Trophoblast cell (in vitro differentiated cells and primary cell): ENCODE results near the gene ZBTB20.

Experiments
- DNase-seq, 2 donors: peaks; one replicate each; pipeline ENCODE4 v3.0.0-alpha.2; 2016
- H2AFZ ChIP-seq: 2 replicates; pipeline ENCODE4 v1.6.1; 2013; ENCODE audit warnings: low read length, moderate library complexity, mild to moderate bottlenecking; ENCODE audit not compliant: insufficient read depth, poor library complexity
- H2AK5ac ChIP-seq: 2 replicates; pipeline ENCODE4 v1.6.1; 2013; ENCODE audit warnings: mild to moderate bottlenecking, low read length
- H2BK120ac ChIP-seq: 2 replicates; pipeline ENCODE4 v1.6.1; 2013; ENCODE audit warnings: low read length, mild to moderate bottlenecking, moderate library complexity; ENCODE audit not compliant: insufficient read depth, poor library complexity
- H2BK12ac ChIP-seq: 2 replicates; pipeline ENCODE4 v1.6.1; 2013; ENCODE audit warnings: mild to moderate bottlenecking, low read length, moderate library complexity
- H2BK5ac ChIP-seq: 2 replicates; pipeline ENCODE4 v1.6.1; 2013; ENCODE audit warnings: low read length, low read depth, moderate library complexity, mild to moderate bottlenecking; ENCODE audit not compliant: poor library complexity
- H3K14ac ChIP-seq: 2 replicates; pipeline ENCODE4 v1.6.1; 2013; ENCODE audit warnings: mild to moderate bottlenecking, low read length
- H3K18ac ChIP-seq: 2 replicates; pipeline ENCODE4 v1.6.1; 2013; ENCODE audit warnings: mild to moderate bottlenecking, low read length
- H3K23ac ChIP-seq: 2 replicates; pipeline ENCODE4 v1.6.1; 2013; ENCODE audit warnings: low read length
- H3K27ac ChIP-seq: 2 replicates; pipeline ENCODE4 v1.5.1; 2013; ENCODE audit warnings: low read depth, mild to moderate bottlenecking, inconsistent platforms, low read length, moderate library complexity
- H3K27me3 ChIP-seq: 2 replicates; pipeline ENCODE4 v1.6.1; 2013; ENCODE audit warnings: inconsistent platforms, mild to moderate bottlenecking, low read length, moderate library complexity; ENCODE audit not compliant: insufficient read depth
- H3K36me3 ChIP-seq, 2 experiments: 1 replicate in 1 of 2; 2 replicates in 1 of 2; pipeline ENCODE4 v1.6.1; 2013; ENCODE audit warnings: low read length in 2 of 2, mild to moderate bottlenecking in 2 of 2, moderate library complexity in 1 of 2; ENCODE audit not compliant: insufficient read depth in 2 of 2, control insufficient read depth in 1 of 2
- H3K4ac ChIP-seq: 2 replicates; pipeline ENCODE4 v1.6.1; 2013; ENCODE audit warnings: low read depth, mild to moderate bottlenecking, low read length, moderate library complexity
- H3K4me1 ChIP-seq, 2 experiments: 1 replicate in 1 of 2; 2 replicates in 1 of 2; pipeline ENCODE4 v1.6.1; 2013; ENCODE audit warnings: low read length in 2 of 2, mild to moderate bottlenecking in 2 of 2, moderate library complexity in 1 of 2; ENCODE audit not compliant: insufficient read depth in 2 of 2, control insufficient read depth in 1 of 2
- H3K4me2 ChIP-seq: 2 replicates; pipeline ENCODE4 v1.6.1; 2013; ENCODE audit warnings: inconsistent platforms, mild to moderate bottlenecking, low read length, moderate library complexity
- H3K4me3 ChIP-seq: 2 replicates; pipeline ENCODE4 v1.5.1; 2013; ENCODE audit warnings: mild to moderate bottlenecking, low read depth, low read length, inconsistent platforms
- H3K79me1 ChIP-seq: one replicate; pipeline ENCODE4 v1.6.1; 2013; ENCODE audit warnings: low read length
- H3K79me2 ChIP-seq: 2 replicates; pipeline ENCODE4 v1.6.1; 2013; ENCODE audit warnings: low read length, mild to moderate bottlenecking; ENCODE audit not compliant: control insufficient read depth, insufficient read depth, poor library complexity
- H3K9ac ChIP-seq: 2 replicates; pipeline ENCODE4 v1.6.1; 2013; ENCODE audit warnings: mild to moderate bottlenecking, low read length
- H3K9me3 ChIP-seq: 2 replicates; pipeline ENCODE4 v1.6.1; 2013; ENCODE audit warnings: low read depth, mild to moderate bottlenecking, control low read depth, inconsistent platforms, low read length; ENCODE audit not compliant: insufficient read depth
- H4K12ac ChIP-seq: 2 replicates; pipeline ENCODE4 v1.6.1; 2013; ENCODE audit warnings: low read depth, mild to moderate bottlenecking, low read length, moderate library complexity
- H4K8ac ChIP-seq: 2 replicates; pipeline ENCODE4 v1.6.1; 2013; ENCODE audit warnings: low read depth, mild to moderate bottlenecking, low read length, moderate library complexity
- H4K91ac ChIP-seq: one replicate; pipeline ENCODE4 v1.6.1; 2013; ENCODE audit warnings: low read depth, mild to moderate bottlenecking, low read length, moderate library complexity
- WGBS: extraction: QIAGEN DNeasy Blood & Tissue Kit; methylation state at CpG from one replicate; pipeline ENCODE4 v1.1.7; 2013; ENCODE audit warnings: missing lambda C conversion rate; ENCODE audit not compliant: insufficient read length, insufficient coverage; ENCODE audit errors: extremely low coverage; 5-methylcytosine and 5-hydroxymethylcytosine counted together

ZBTB20 gene

DNA sequence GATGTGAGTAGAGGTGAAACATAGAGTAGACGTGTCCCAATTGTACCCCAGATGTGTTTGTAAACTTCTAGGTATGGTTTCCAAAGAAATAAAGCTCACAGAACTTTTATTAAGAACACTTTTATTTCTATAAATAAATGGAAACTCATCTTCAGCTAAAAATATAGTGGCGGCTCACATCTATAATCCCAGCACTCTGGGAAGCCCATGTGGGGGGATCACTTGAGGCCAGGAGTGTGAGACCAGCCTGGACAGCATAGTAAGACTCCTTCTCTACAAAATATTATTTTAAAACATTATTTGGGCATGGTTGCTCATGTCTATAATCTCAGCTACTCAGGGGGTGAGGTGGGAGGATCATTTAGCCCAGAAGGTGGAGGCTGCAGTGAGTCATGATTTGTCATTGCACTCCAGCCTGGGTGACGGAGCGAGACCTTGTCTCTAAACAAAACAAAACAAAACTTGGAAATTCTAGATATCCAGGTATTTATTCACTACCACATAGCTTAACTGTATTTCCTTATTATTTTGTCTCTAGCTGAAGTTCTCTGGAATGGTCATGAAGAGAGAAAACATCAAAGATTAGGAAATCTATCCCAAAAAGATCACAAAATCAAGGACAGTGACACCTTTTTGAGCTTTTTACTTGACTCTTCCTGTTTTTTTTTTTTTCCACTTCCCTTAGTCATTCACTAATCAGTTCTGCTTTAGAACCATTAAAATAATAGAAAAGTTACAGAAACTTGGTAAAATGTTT, 595.1 kb downstream of the ZBTB20 start:
- H4K91ac ChIP-seq = no peak overlapping the region
- no peak overlapping the region for H3K14ac ChIP-seq
- no peak overlapping the region for H4K12ac ChIP-seq
- H2AK5ac ChIP-seq = no peak overlapping the region
- no peaks in the 10 kb centered on the region for H3K9me3 ChIP-seq
- H4K8ac ChIP-seq = no peak overlapping the region
- no peaks in the 10 kb centered on the region for H3K79me2 ChIP-seq
- H3K4me3 ChIP-seq = no peak overlapping the region
- no peak overlapping the region for H3K9ac ChIP-seq
- no peaks in the 10 kb centered on the region for H3K36me3 ChIP-seq
- H3K27ac ChIP-seq = no peak overlapping the region
- no peak overlapping the region for H2BK120ac ChIP-seq
- no peak overlapping the region for H3K4me2 ChIP-seq
- no peak overlapping the region for H2BK5ac ChIP-seq
- no peak overlapping the region for H3K23ac ChIP-seq
- no peak overlapping the region for H3K4ac ChIP-seq
- H3K27me3 ChIP-seq = no peaks in the 10 kb centered on the region
- DNase-seq = peak; percentile 47 to 49
- no peaks in the 10 kb centered on the region for H3K4me1 ChIP-seq
- no CpG with 5 or more reads among the region's 4 CpGs for WGBS
- no peak overlapping the region for H2BK12ac ChIP-seq
- H2AFZ ChIP-seq = no peak overlapping the region
- no peak overlapping the region for H3K18ac ChIP-seq
- H3K79me1 ChIP-seq = no peaks in the 10 kb centered on the region

DNA sequence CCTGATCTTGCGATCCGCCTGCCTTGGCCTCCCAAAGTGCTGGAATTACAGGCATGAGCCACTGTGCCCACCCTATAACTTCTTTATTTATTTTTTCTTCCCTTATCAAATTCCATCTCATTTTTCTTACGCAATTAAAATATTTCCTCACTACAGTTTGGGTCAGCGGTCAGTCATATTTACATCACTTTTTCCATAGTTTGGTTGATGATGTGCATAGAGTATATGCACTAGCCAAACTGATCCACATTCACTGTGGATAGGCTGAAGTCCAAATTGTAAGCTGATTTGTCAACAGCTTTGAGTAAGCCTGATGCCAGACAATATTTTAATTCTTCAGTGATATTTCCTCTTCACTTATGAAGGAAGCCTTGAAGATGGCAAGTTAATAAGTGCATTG, 596.9 kb downstream of the ZBTB20 start:
- H3K79me1 ChIP-seq = no peaks in the 10 kb centered on the region
- WGBS = 100% methylated on average over 1 of the region's 4 CpGs
- no peak overlapping the region for H2AFZ ChIP-seq
- H3K23ac ChIP-seq = no peak overlapping the region
- H3K4me2 ChIP-seq = no peak overlapping the region
- H3K36me3 ChIP-seq = no peaks in the 10 kb centered on the region
- no peak overlapping the region for H3K4ac ChIP-seq
- H3K27me3 ChIP-seq = no peaks in the 10 kb centered on the region
- H3K4me1 ChIP-seq = no peaks in the 10 kb centered on the region
- H4K91ac ChIP-seq = no peak overlapping the region
- no peak overlapping the region for H2BK5ac ChIP-seq
- no peak overlapping the region for H2BK12ac ChIP-seq
- no peak overlapping the region for H2BK120ac ChIP-seq
- no peak overlapping the region for H3K4me3 ChIP-seq
- no peak overlapping the region for H4K8ac ChIP-seq
- no peak overlapping the region for H3K14ac ChIP-seq
- DNase-seq = peak; percentile 4 to 88
- no peak overlapping the region for H3K18ac ChIP-seq
- no peak overlapping the region for H3K27ac ChIP-seq
- H3K79me2 ChIP-seq = no peaks in the 10 kb centered on the region
- H3K9me3 ChIP-seq = no peaks in the 10 kb centered on the region
- no peak overlapping the region for H3K9ac ChIP-seq
- H4K12ac ChIP-seq = no peak overlapping the region
- H2AK5ac ChIP-seq = no peak overlapping the region

DNA sequence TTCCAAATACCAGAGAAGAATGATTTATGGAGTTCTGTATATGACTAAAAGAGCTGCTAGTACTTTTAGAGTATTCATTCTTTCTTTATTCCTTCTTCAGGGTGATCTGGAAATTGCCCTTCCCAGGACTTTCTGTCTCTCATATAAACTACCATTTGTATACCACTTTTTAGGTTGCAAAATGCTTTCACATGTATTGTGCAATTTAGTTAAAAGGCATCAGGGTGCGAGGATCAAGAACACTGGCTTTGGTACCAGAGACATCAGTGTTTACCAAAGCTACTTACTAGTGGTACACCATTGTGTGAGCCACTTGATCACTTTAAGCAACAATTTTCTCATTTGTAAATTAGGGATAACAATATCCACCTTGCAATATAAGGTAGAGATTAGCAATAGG, 601.9 kb downstream of the ZBTB20 start:
- H4K12ac ChIP-seq = no peak overlapping the region
- H3K4me3 ChIP-seq = no peak overlapping the region
- no peak overlapping the region for H3K18ac ChIP-seq
- no peak overlapping the region for H3K9ac ChIP-seq
- no peaks in the 10 kb centered on the region for H3K9me3 ChIP-seq
- no peak overlapping the region for H3K23ac ChIP-seq
- no peaks in the 10 kb centered on the region for H3K36me3 ChIP-seq
- H2AK5ac ChIP-seq = no peak overlapping the region
- H4K8ac ChIP-seq = no peak overlapping the region
- no peaks in the 10 kb centered on the region for H3K79me2 ChIP-seq
- no peak overlapping the region for H2BK5ac ChIP-seq
- H3K27me3 ChIP-seq = no peaks in the 10 kb centered on the region
- no peaks in the 10 kb centered on the region for H3K79me1 ChIP-seq
- no peak for DNase-seq
- no peak overlapping the region for H3K14ac ChIP-seq
- H4K91ac ChIP-seq = no peak overlapping the region
- H2AFZ ChIP-seq = no peak overlapping the region
- no peak overlapping the region for H2BK120ac ChIP-seq
- no peak overlapping the region for H3K27ac ChIP-seq
- H3K4ac ChIP-seq = no peak overlapping the region
- H3K4me1 ChIP-seq = no peaks in the 10 kb centered on the region
- no CpG with 5 or more reads among the region's 1 CpG for WGBS
- H3K4me2 ChIP-seq = no peak overlapping the region
- no peak overlapping the region for H2BK12ac ChIP-seq

DNA sequence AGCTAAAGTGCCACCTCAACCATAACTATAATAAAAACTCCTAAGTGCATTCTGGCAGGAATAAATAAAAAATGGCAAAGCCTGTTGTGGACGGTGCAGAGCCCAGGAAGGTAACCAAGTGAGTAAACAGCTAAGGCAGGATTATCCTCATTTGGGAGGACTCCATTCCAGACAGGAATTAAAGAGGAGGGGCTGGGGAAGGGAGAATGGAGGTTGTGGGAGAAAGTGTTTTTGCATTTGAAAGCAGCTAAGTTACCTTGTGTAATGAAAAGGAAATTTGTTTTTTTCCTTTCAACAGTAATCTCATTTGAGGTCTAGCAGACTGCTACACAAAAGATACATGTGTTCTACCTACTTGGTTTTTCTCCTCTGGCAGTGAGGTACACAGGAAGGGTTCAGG, 604.7 kb downstream of the ZBTB20 start:
- no peak overlapping the region for H4K91ac ChIP-seq
- no peaks in the 10 kb centered on the region for H3K79me1 ChIP-seq
- no peak overlapping the region for H3K4me2 ChIP-seq
- no peak overlapping the region for H3K14ac ChIP-seq
- no peaks in the 10 kb centered on the region for H3K27me3 ChIP-seq
- no peak overlapping the region for H3K4ac ChIP-seq
- no peaks in the 10 kb centered on the region for H3K4me1 ChIP-seq
- H2AFZ ChIP-seq = no peak overlapping the region
- DNase-seq = no peak
- no peak overlapping the region for H2BK120ac ChIP-seq
- no peak overlapping the region for H4K8ac ChIP-seq
- no peaks in the 10 kb centered on the region for H3K9me3 ChIP-seq
- no peak overlapping the region for H3K27ac ChIP-seq
- H3K18ac ChIP-seq = no peak overlapping the region
- H3K23ac ChIP-seq = no peak overlapping the region
- no peaks in the 10 kb centered on the region for H3K79me2 ChIP-seq
- H3K9ac ChIP-seq = no peak overlapping the region
- H2BK5ac ChIP-seq = no peak overlapping the region
- H3K4me3 ChIP-seq = no peak overlapping the region
- H2BK12ac ChIP-seq = no peak overlapping the region
- no CpG with 5 or more reads among the region's 1 CpG for WGBS
- no peak overlapping the region for H2AK5ac ChIP-seq
- no peaks in the 10 kb centered on the region for H3K36me3 ChIP-seq
- H4K12ac ChIP-seq = no peak overlapping the region
